Caco-2 (cell line): Measurements from ENCODE around the gene TIAM1. TPM values are rescaled to one million over a fixed set of nuclear protein-coding genes. Genes with fewer than 3 reads are reported as not detected.

Experiments
- BruUV-seq: library from RNA; stranded (reverse); fragments of 400-500 nt; replicated peaks from 2 replicates; lab custom pipeline; 2021; lab: Mats Ljungman, UMichigan
- CTCF ChIA-PET: fragments of 300-600 bp; sonication (Branson Sonifier 250); formaldehyde crosslinking; loops from one replicate; lab custom pipeline; 2022; ENCODE audit warnings: antibody characterized with exemption; lab: Charles Lee
- POLR2A ChIA-PET: fragments of 300-600 bp; sonication (Branson Sonifier 250); formaldehyde crosslinking; loops from one replicate; lab custom pipeline; 2022; ENCODE audit warnings: antibody characterized with exemption; lab: Charles Lee
- DNase-seq, 2 experiments: peaks; one replicate each; pipeline versions ENCODE4 v3.0.0 to v3.0.0-alpha.2; 2020 to 2022
- H3K27me3 ChIP-seq: replicated peaks from 2 replicates; pipeline ENCODE4 v1.6.0; 2011; ENCODE audit warnings: low read length; ENCODE audit not compliant: control insufficient read depth, insufficient read depth
- H3K36me3 ChIP-seq: 2 replicates; pipeline ENCODE4 v1.5.1; 2011; ENCODE audit warnings: low read length; ENCODE audit not compliant: control insufficient read depth, insufficient read depth
- H3K4me1 ChIP-seq: fragments of 250-450 bp; sonication (Bioruptor Pico); 2 replicates; pipeline ENCODE4 v1.5.1; 2020; ENCODE audit warnings: mild to moderate bottlenecking
- H3K4me3 ChIP-seq: 2 replicates; pipeline ENCODE4 v1.5.1; 2011; ENCODE audit warnings: low read depth, mild to moderate bottlenecking, control low read depth, low read length
- H3K9me3 ChIP-seq: fragments of 250-450 bp; sonication (Bioruptor Pico); 2 replicates; pipeline ENCODE4 v1.5.1; 2020; ENCODE audit warnings: mild to moderate bottlenecking, moderate library complexity
- H3K27ac Mint-ChIP-seq: one replicate; pipeline ENCODE4 v1.8.0; 2022; ENCODE audit warnings: mixed read lengths; ENCODE audit not compliant: unreplicated experiment
- H3K27me3 Mint-ChIP-seq: one replicate; pipeline ENCODE4 v1.8.0; 2022; ENCODE audit warnings: mixed read lengths; ENCODE audit not compliant: insufficient read depth, unreplicated experiment
- H3K36me3 Mint-ChIP-seq: one replicate; pipeline ENCODE4 v1.8.0; 2022; ENCODE audit warnings: mild to moderate bottlenecking, mixed read lengths; ENCODE audit not compliant: insufficient read depth, unreplicated experiment
- H3K4me1 Mint-ChIP-seq: one replicate; pipeline ENCODE4 v1.8.0; 2022; ENCODE audit warnings: low read depth, mixed read lengths; ENCODE audit not compliant: unreplicated experiment
- H3K4me3 Mint-ChIP-seq: one replicate; pipeline ENCODE4 v1.8.0; 2022; ENCODE audit warnings: mild to moderate bottlenecking, moderate library complexity, mixed read lengths; ENCODE audit not compliant: unreplicated experiment
- H3K9me3 Mint-ChIP-seq: one replicate; pipeline ENCODE4 v1.8.0; 2022; ENCODE audit warnings: mixed read lengths; ENCODE audit not compliant: unreplicated experiment
- CTCF ChIP-seq, 2 experiments: fragments of 200-600 bp in 1 of 2; IDR thresholded peaks; 1 replicate in 1 of 2; 2 replicates in 1 of 2; pipeline versions ENCODE4 v1.5.1 to v1.8.0; 2011 to 2022; ENCODE audit warnings: antibody characterized with exemption in 1 of 2, control low read depth in 1 of 2, inconsistent platforms in 1 of 2, low read depth in 1 of 2, low read length in 1 of 2, mild to moderate bottlenecking in 1 of 2, moderate library complexity in 1 of 2; ENCODE audit not compliant: insufficient read depth in 1 of 2, severe bottlenecking in 1 of 2, unreplicated experiment in 1 of 2
- intact Hi-C: fragments of 100-400 bp; cut with micrococcal nuclease; formaldehyde crosslinking; loops from one replicate; pipeline ENCODE4 v1.10.0; 2022; ENCODE audit not compliant: unreplicated experiment
- total RNA-seq: library from RNA; stranded (reverse); gene quantifications from 2 replicates; pipeline ENCODE4 v1.2.3, GENCODE V29; 2022

TIAM1 gene
- total RNA-seq, 1 experiment from 2014 or later: 5.2 TPM

- H3K27ac Mint-ChIP-seq: no peak overlapping the region
- CTCF ChIA-PET: no interaction called here
- BruUV-seq: no TSS peak
These were observed 167.9 kb downstream of the TIAM1 start for GRCh38 chr21:31176080-31176551.

GRCh38 chr21:31173881-31174555 lies 170.0 kb downstream of the TIAM1 start:
- CTCF ChIA-PET: no interaction called here
- Histone ChIP-seq H3K27me3 (no peaks in the 10 kb centered on the region), H3K9me3 (no peaks in the 10 kb centered on the region), H3K4me3 (no peak overlapping the region), H3K36me3 (no peaks in the 10 kb centered on the region), H3K4me1 (no peaks in the 10 kb centered on the region)
- POLR2A ChIA-PET: no interaction called here
- H3K27me3 Mint-ChIP-seq: no peaks in the 10 kb centered on the region
- no peaks in the 10 kb centered on the region for H3K9me3 Mint-ChIP-seq
- peaks cover 9% of the 10 kb centered on the region for H3K4me1 Mint-ChIP-seq
- no peak overlapping the region for H3K4me3 Mint-ChIP-seq
- no peak for DNase-seq
- H3K36me3 Mint-ChIP-seq: no peaks in the 10 kb centered on the region
- no TSS peak for BruUV-seq
- TF ChIP-seq CTCF (IDR thresholded peaks at IDR 0.05; ENCODE audit: insufficient read depth in 1 of 2, low read depth in 1 of 2, low read length in 1 of 2, severe bottlenecking in 1 of 2, unreplicated experiment in 1 of 2): no peak
- intact Hi-C loops: no loop called here
- no peak overlapping the region for H3K27ac Mint-ChIP-seq

More at GRCh38 chr21:31176080-31176551, 167.9 kb downstream of the TIAM1 start:
- no peaks in the 10 kb centered on the region for H3K9me3 Mint-ChIP-seq
- H3K36me3 Mint-ChIP-seq: no peaks in the 10 kb centered on the region
- Histone ChIP-seq H3K9me3 (no peaks in the 10 kb centered on the region), H3K27me3 (no peaks in the 10 kb centered on the region), H3K4me3 (no peak overlapping the region), H3K36me3 (no peaks in the 10 kb centered on the region), H3K4me1 (no peaks in the 10 kb centered on the region)
- no peak overlapping the region for H3K4me3 Mint-ChIP-seq
- POLR2A ChIA-PET: no interaction called here
- H3K4me1 Mint-ChIP-seq: peaks cover 9% of the 10 kb centered on the region
- no peak for TF ChIP-seq CTCF (IDR thresholded peaks at IDR 0.05; ENCODE audit: insufficient read depth in 1 of 2, low read depth in 1 of 2, low read length in 1 of 2, severe bottlenecking in 1 of 2, unreplicated experiment in 1 of 2)
- no peaks in the 10 kb centered on the region for H3K27me3 Mint-ChIP-seq
- no peak for DNase-seq
- intact Hi-C loops: no loop called here

- BruUV-seq: no TSS peak
- no peak for DNase-seq
- H3K4me1 Mint-ChIP-seq: peaks cover 9% of the 10 kb centered on the region
- H3K4me3 Mint-ChIP-seq: no peak overlapping the region
- TF ChIP-seq CTCF (IDR thresholded peaks at IDR 0.05; ENCODE audit: insufficient read depth in 1 of 2, low read depth in 1 of 2, low read length in 1 of 2, severe bottlenecking in 1 of 2, unreplicated experiment in 1 of 2): no peak
- no peaks in the 10 kb centered on the region for H3K27me3 ChIP-seq
- no peaks in the 10 kb centered on the region for H3K4me1 ChIP-seq
- ChIA-PET POLR2A (no interaction called here), CTCF (no interaction called here)
- intact Hi-C loops: no loop called here
- H3K9me3 Mint-ChIP-seq: no peaks in the 10 kb centered on the region
- H3K27me3 Mint-ChIP-seq: no peaks in the 10 kb centered on the region
- no peaks in the 10 kb centered on the region for H3K36me3 ChIP-seq
- no peak overlapping the region for H3K4me3 ChIP-seq
- H3K36me3 Mint-ChIP-seq: no peaks in the 10 kb centered on the region
- no peak overlapping the region for H3K27ac Mint-ChIP-seq
- H3K9me3 ChIP-seq: no peaks in the 10 kb centered on the region
These were observed 171.7 kb downstream of the TIAM1 start for GRCh38 chr21:31172328-31172727.
